SK-N-SH (cell line): Measurements from ENCODE around the gene NOXRED1. TPM values are rescaled to one million over a fixed set of nuclear protein-coding genes. Genes with fewer than 3 reads are reported as not detected.

Experiments used
- CTCF ChIA-PET: fragments of 300-600, 350-600 bp; formaldehyde crosslinking; extraction: SDS; loops from one replicate; lab custom pipeline; 2021; lab: Yijun Ruan, JAX
- POLR2A ChIA-PET: fragments of 350-600 bp; sonication (Branson Sonifier 250); formaldehyde crosslinking; extraction: SDS; loops from one replicate; lab custom pipeline; 2020; ENCODE audit warnings: antibody characterized with exemption, inconsistent platforms; lab: Yijun Ruan, JAX
- DNase-seq: peaks from one replicate; pipeline ENCODE4 v3.0.0; 2012
- H2AFZ ChIP-seq: fragments of 200-600 bp; sonication (generic); 2 replicates; pipeline ENCODE4 v1.8.1; 2016; ENCODE audit warnings: antibody characterized with exemption, mild to moderate bottlenecking, low read depth
- H3F3A ChIP-seq: fragments of 200-600 bp; sonication (generic); replicated peaks from 2 replicates; pipeline ENCODE3; 2016; ENCODE audit warnings: antibody characterized with exemption, mild to moderate bottlenecking; ENCODE audit not compliant: insufficient read depth
- H3K27ac ChIP-seq, 2 experiments: fragments of 200-500 bp in 1 of 2; fragments of 200-600 bp in 1 of 2; sonication (Bioruptor generic) in 1 of 2; sonication (generic), shearing (Covaris generic) in 1 of 2; 2 replicates each; pipeline versions ENCODE4 v1.5.1 to v1.6.1; 2014 to 2016; ENCODE audit warnings: low read depth in 2 of 2, inconsistent platforms in 1 of 2, low read length in 1 of 2, mild to moderate bottlenecking in 1 of 2, mixed read lengths in 1 of 2
- H3K27me3 ChIP-seq: fragments of 200-600 bp; sonication (generic), shearing (Covaris generic); 2 replicates; pipeline ENCODE4 v1.6.1; 2016; ENCODE audit warnings: mixed run types; ENCODE audit not compliant: insufficient read depth
- H3K36me3 ChIP-seq, 2 experiments: fragments of 200-500 bp in 1 of 2; fragments of 200-600 bp in 1 of 2; sonication (Bioruptor generic) in 1 of 2; sonication (generic) in 1 of 2; replicated peaks in 1 of 2; 2 replicates each; pipeline versions ENCODE3 to v1.5.1; 2014 to 2016; ENCODE audit warnings: low read length in 1 of 2, mild to moderate bottlenecking in 1 of 2; ENCODE audit not compliant: insufficient read depth in 2 of 2, control insufficient read depth in 1 of 2
- H3K4me1 ChIP-seq, 2 experiments: fragments of 200-500 bp in 1 of 2; fragments of 200-600 bp in 1 of 2; sonication (Bioruptor generic) in 1 of 2; sonication (generic), shearing (Covaris generic) in 1 of 2; 2 replicates each; pipeline versions ENCODE4 v1.5.1 to v1.6.1; 2014 to 2016; ENCODE audit warnings: low read depth in 1 of 2, low read length in 1 of 2, mixed run types in 1 of 2; ENCODE audit not compliant: insufficient read depth in 2 of 2, control insufficient read depth in 1 of 2
- H3K4me2 ChIP-seq: fragments of 200-600 bp; sonication (generic), shearing (Covaris generic); 2 replicates; pipeline ENCODE4 v1.6.1; 2017; ENCODE audit warnings: mixed run types
- H3K4me3 ChIP-seq, 2 experiments: fragments of 200-500 bp in 1 of 2; fragments of 200-600 bp in 1 of 2; sonication (Bioruptor generic) in 1 of 2; sonication (generic), shearing (Covaris generic) in 1 of 2; 2 replicates each; pipeline versions ENCODE4 v1.5.1 to v1.8.1; 2014 to 2016; ENCODE audit warnings: low read depth in 2 of 2, inconsistent platforms in 1 of 2, low read length in 1 of 2, mild to moderate bottlenecking in 1 of 2, mixed read lengths in 1 of 2, moderate library complexity in 1 of 2
- H3K79me2 ChIP-seq: fragments of 200-600 bp; sonication (generic); 2 replicates; pipeline ENCODE4 v1.8.1; 2017; ENCODE audit warnings: mild to moderate bottlenecking; ENCODE audit not compliant: insufficient read depth
- H3K9ac ChIP-seq: fragments of 200-600 bp; sonication (generic); 2 replicates; pipeline ENCODE4 v1.6.1; 2017; ENCODE audit warnings: mixed run types
- H3K9me2 ChIP-seq: fragments of 200-600 bp; sonication (generic); 2 replicates; pipeline ENCODE4 v1.6.1; 2017; ENCODE audit warnings: mixed run types
- H3K9me3 ChIP-seq: fragments of 200-600 bp; sonication (generic); 2 replicates; pipeline ENCODE4 v1.6.1; 2017; ENCODE audit warnings: mixed run types, mild to moderate bottlenecking, moderate library complexity
- H4K20me1 ChIP-seq: fragments of 200-600 bp; sonication (generic); 2 replicates; pipeline ENCODE4 v1.6.1; 2017; ENCODE audit warnings: mild to moderate bottlenecking, mixed run types; ENCODE audit not compliant: insufficient read depth
- CHD2 ChIP-seq: fragments of 150-350 bp; IDR thresholded peaks from 2 replicates; pipeline ENCODE4 v1.6.1; 2018; ENCODE audit warnings: low read length; ENCODE audit not compliant: partially characterized antibody
- ELF1 ChIP-seq: IDR thresholded peaks from 2 replicates; pipeline ENCODE4 v1.4.0; 2012
- EP300 ChIP-seq, 2 experiments: IDR thresholded peaks; 2 replicates each; pipeline versions ENCODE4 v1.4.0 to v1.6.1; 2012; ENCODE audit warnings: borderline replicate concordance in 1 of 2, low read depth in 1 of 2, low read length in 1 of 2
- EZH2phosphoT487 ChIP-seq: fragments of 200-600 bp; sonication (generic); IDR thresholded peaks from 2 replicates; pipeline ENCODE4 v1.6.1; 2017; ENCODE audit warnings: low read depth, mixed run types, mild to moderate bottlenecking, antibody characterized with exemption, moderate library complexity, borderline replicate concordance
- FOXJ3 ChIP-seq: sonication (generic); formaldehyde crosslinking; IDR thresholded peaks from 2 replicates; pipeline ENCODE4 v1.5.1; 2020; ENCODE audit warnings: mild to moderate bottlenecking, missing genetic modification reagents
- FOXM1 ChIP-seq: IDR thresholded peaks from 2 replicates; pipeline ENCODE4 v1.4.0; 2012; ENCODE audit warnings: low read depth, mild to moderate bottlenecking
- GABPA ChIP-seq: IDR thresholded peaks from 2 replicates; pipeline ENCODE4 v1.4.0; 2012; ENCODE audit warnings: low read depth, mild to moderate bottlenecking
- GATA2 ChIP-seq: sonication (generic); formaldehyde crosslinking; IDR thresholded peaks from 2 replicates; pipeline ENCODE4 v1.5.0; 2020; ENCODE audit warnings: mild to moderate bottlenecking, missing genetic modification reagents
- MEF2A ChIP-seq: IDR thresholded peaks from 2 replicates; pipeline ENCODE4 v1.4.0; 2012; ENCODE audit warnings: low read depth, borderline replicate concordance
- MXI1 ChIP-seq: IDR thresholded peaks from 2 replicates; pipeline ENCODE4 v1.6.1; 2012; ENCODE audit warnings: mild to moderate bottlenecking, low read depth, low read length, improper control_type of control experiment
- NFIC ChIP-seq: IDR thresholded peaks from 2 replicates; pipeline ENCODE4 v1.4.0; 2012; ENCODE audit warnings: borderline replicate concordance
- RAD21 ChIP-seq: IDR thresholded peaks from 2 replicates; pipeline ENCODE4 v1.6.1; 2012; ENCODE audit warnings: mild to moderate bottlenecking, low read length
- RCOR1 ChIP-seq: fragments of 150-350 bp; IDR thresholded peaks from 2 replicates; pipeline ENCODE4 v1.6.1; 2017; ENCODE audit warnings: antibody characterized with exemption, low read length
- REST ChIP-seq: IDR thresholded peaks from 2 replicates; pipeline ENCODE4 v1.6.1; 2012; ENCODE audit warnings: mild to moderate bottlenecking, low read depth, low read length, moderate library complexity
- RFX5 ChIP-seq: IDR thresholded peaks from 2 replicates; pipeline ENCODE4 v1.6.1; 2012; ENCODE audit warnings: mild to moderate bottlenecking, improper control_type of control experiment, low read length
- SMC3 ChIP-seq: IDR thresholded peaks from 2 replicates; pipeline ENCODE4 v1.6.1; 2012; ENCODE audit warnings: low read depth, low read length, improper control_type of control experiment
- TCF12 ChIP-seq: IDR thresholded peaks from 2 replicates; pipeline ENCODE4 v1.4.0; 2012
- USF1 ChIP-seq: IDR thresholded peaks from 2 replicates; pipeline ENCODE4 v1.4.0; 2012; ENCODE audit warnings: low read depth, borderline replicate concordance
- WGBS: methylation state at CpG from one replicate; pipeline ENCODE4 v1.1.6; 2017; ENCODE audit warnings: low lambda C conversion rate; 5-methylcytosine and 5-hydroxymethylcytosine counted together
- polyA plus RNA-seq, 3 experiments: library from polyadenylated mRNA; depleted of rRNA; stranded (reverse); fragments of >200 nt; gene quantifications; 2 replicates each; pipeline ENCODE4 v1.2.3, GENCODE V29; 2012
- TF ChIP-seq, protein P1 (sequence below): IDR thresholded peaks from 2 replicates; pipeline ENCODE4 v1.4.0; 2012; ENCODE audit warnings: low read depth
- TF ChIP-seq, protein P2 (sequence below): IDR thresholded peaks from 2 replicates; pipeline ENCODE4; 2012
- TF ChIP-seq, protein P3 (sequence below): fragments of 150-350 bp; IDR thresholded peaks from 2 replicates; pipeline ENCODE4 v1.6.1; 2017; ENCODE audit warnings: antibody characterized with exemption, low read length, low read depth, borderline replicate concordance
- TF ChIP-seq, protein P4 (sequence below): fragments of 200-600 bp; sonication (generic); IDR thresholded peaks from 2 replicates; pipeline ENCODE4 v1.6.1; 2017; ENCODE audit warnings: antibody characterized with exemption, mild to moderate bottlenecking, moderate library complexity
- TF ChIP-seq, protein P5 (sequence below): fragments of 150-350 bp; IDR thresholded peaks from 2 replicates; pipeline ENCODE4 v1.6.1; 2016; ENCODE audit warnings: mild to moderate bottlenecking, low read depth, low read length

Gene NOXRED1
- polyA plus RNA-seq, 1 of the 3 experiments (the other 2 are of a cell fraction) = 0.21 TPM

DNA sequence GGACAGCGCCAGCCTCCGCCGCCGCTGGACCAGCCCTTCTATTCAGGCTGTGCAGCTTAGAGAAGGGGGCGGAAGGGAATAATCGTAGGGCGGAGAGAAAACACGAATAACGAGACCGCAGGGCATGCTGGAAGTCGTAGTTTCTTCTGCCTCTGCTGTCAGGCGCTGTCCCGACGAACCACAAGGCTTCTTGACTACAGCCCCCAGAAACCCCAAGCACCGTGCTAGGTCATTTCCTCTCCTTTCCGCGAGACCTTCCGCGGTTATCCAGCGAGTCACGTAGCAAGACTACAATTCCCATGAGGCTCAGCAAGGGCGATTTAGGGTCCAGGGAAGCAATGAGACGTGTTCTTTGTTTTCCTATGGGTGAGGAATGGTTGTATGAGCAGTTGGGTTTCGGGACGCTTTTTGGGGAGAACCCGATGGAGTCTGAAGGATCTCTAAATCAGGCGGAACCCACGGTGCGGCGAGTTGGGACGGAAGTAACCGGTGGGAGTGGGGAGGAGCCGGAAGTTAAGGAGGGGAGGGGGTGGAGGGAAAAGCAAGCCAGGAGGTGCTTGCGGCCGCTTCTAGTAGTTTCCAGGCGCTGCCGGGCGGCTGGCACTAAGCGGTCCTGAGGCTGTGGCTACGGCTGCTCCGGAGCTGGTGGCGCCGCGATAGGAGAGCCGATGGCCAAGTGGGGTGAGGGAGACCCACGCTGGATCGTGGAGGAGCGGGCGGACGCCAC lies 34.4 kb upstream of the NOXRED1 start, which contains the start of the genes AHSA1 and VIPAS39:
TSS of gene AHSA1 (plus strand) at position 572 of the 727 bp plus-strand sequence. CDS start at position 669, 97 bp downstream.
TSS of gene VIPAS39 (minus strand) at position 80 of the 727 bp plus-strand sequence. CDS start 3,499 bp downstream, outside the sequence.
- peaks cover 75% of the 10 kb centered on the region for H3K79me2 ChIP-seq
- H3K4me2 ChIP-seq = peak within 1 kb of the TSS; percentile 81
- TF ChIP-seq EP300 (IDR thresholded peaks at IDR 0.05; ENCODE audit: borderline replicate concordance in 1 of 2, low read depth in 1 of 2, low read length in 1 of 2) (peak in 1 of 2 experiments; percentile 59; a peak in 1 of 4 replicates), MEF2A (no peak), RAD21 (no peak), REST (0 out of 2 replicates have a peak, but pooled peaks have one; percentile 20), ELF1 (peak; percentile 93), GABPA (peak; percentile 94), RFX5 (no peak), NFIC (no peak), GATA2 (no peak), RCOR1 (no peak), SMC3 (no peak), EZH2phosphoT487 (no peak), CHD2 (peak; percentile 99), FOXJ3 (no peak), MXI1 (peak; percentile 28; the same call in 1 of the 2 replicates), TCF12 (peak; percentile 25; the same call in 1 of the 2 replicates), USF1 (no peak), FOXM1 (no peak)
- TF ChIP-seq, protein P1, sequence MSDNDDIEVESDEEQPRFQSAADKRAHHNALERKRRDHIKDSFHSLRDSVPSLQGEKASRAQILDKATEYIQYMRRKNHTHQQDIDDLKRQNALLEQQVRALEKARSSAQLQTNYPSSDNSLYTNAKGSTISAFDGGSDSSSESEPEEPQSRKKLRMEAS = peak; percentile 5
- TF ChIP-seq, protein P2, sequence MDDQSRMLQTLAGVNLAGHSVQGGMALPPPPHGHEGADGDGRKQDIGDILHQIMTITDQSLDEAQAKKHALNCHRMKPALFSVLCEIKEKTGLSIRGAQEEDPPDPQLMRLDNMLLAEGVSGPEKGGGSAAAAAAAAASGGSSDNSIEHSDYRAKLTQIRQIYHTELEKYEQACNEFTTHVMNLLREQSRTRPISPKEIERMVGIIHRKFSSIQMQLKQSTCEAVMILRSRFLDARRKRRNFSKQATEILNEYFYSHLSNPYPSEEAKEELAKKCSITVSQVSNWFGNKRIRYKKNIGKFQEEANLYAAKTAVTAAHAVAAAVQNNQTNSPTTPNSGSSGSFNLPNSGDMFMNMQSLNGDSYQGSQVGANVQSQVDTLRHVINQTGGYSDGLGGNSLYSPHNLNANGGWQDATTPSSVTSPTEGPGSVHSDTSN = no peak
- TF ChIP-seq, protein P3, sequence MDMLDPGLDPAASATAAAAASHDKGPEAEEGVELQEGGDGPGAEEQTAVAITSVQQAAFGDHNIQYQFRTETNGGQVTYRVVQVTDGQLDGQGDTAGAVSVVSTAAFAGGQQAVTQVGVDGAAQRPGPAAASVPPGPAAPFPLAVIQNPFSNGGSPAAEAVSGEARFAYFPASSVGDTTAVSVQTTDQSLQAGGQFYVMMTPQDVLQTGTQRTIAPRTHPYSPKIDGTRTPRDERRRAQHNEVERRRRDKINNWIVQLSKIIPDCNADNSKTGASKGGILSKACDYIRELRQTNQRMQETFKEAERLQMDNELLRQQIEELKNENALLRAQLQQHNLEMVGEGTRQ = no peak
- TF ChIP-seq, protein P4, sequence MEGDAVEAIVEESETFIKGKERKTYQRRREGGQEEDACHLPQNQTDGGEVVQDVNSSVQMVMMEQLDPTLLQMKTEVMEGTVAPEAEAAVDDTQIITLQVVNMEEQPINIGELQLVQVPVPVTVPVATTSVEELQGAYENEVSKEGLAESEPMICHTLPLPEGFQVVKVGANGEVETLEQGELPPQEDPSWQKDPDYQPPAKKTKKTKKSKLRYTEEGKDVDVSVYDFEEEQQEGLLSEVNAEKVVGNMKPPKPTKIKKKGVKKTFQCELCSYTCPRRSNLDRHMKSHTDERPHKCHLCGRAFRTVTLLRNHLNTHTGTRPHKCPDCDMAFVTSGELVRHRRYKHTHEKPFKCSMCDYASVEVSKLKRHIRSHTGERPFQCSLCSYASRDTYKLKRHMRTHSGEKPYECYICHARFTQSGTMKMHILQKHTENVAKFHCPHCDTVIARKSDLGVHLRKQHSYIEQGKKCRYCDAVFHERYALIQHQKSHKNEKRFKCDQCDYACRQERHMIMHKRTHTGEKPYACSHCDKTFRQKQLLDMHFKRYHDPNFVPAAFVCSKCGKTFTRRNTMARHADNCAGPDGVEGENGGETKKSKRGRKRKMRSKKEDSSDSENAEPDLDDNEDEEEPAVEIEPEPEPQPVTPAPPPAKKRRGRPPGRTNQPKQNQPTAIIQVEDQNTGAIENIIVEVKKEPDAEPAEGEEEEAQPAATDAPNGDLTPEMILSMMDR = no peak
- TF ChIP-seq, protein P5, sequence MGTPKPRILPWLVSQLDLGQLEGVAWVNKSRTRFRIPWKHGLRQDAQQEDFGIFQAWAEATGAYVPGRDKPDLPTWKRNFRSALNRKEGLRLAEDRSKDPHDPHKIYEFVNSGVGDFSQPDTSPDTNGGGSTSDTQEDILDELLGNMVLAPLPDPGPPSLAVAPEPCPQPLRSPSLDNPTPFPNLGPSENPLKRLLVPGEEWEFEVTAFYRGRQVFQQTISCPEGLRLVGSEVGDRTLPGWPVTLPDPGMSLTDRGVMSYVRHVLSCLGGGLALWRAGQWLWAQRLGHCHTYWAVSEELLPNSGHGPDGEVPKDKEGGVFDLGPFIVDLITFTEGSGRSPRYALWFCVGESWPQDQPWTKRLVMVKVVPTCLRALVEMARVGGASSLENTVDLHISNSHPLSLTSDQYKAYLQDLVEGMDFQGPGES = no peak

More for the DNA sequence above, 34.4 kb upstream of the NOXRED1 start, which contains the start of the genes AHSA1 and VIPAS39:
- H3K9me3 ChIP-seq = no peaks in the 10 kb centered on the region
- peak within 1 kb of the TSS; percentile 96 for H2AFZ ChIP-seq
- CTCF ChIA-PET = interaction anchor here (0.6 to 2.9 kb wide), 7 partner anchors 12 to 305 kb away, joined by 3 to 40 read pairs (median 3); no protein-coding TSS in a partner anchor
- POLR2A ChIA-PET = interaction anchor here (0.8 to 1.3 kb wide), 3 partner anchors 81 to 136 kb away, joined by 3 to 6 read pairs (median 4); partner anchors contain the start of genes GSTZ1, POMT2, SAMD15 and TMED8
- H3K9me2 ChIP-seq = no peaks in the 10 kb centered on the region
- H3K4me3 ChIP-seq = peak within 1 kb of the TSS; percentile 96 to 99
- peak within 1 kb of the TSS; percentile 92 to 96 for H3K27ac ChIP-seq
- H4K20me1 ChIP-seq = peaks cover 13% of the 10 kb centered on the region
- under 1% methylated on average over 28 of the region's 50 CpGs for WGBS
- peaks cover 30 to 40% of the 10 kb centered on the region in 2 experiments for H3K36me3 ChIP-seq
- H3F3A ChIP-seq = peaks cover 4% of the 10 kb centered on the region
- H3K4me1 ChIP-seq = peaks cover 12% of the 10 kb centered on the region in 2 experiments; a peak in 3 of 4 replicates
- H3K9ac ChIP-seq = peak within 1 kb of the TSS; percentile 88
- no peaks in the 10 kb centered on the region for H3K27me3 ChIP-seq
- DNase-seq = peak; percentile 91
